ENCODE measurements around the gene ISCA1. TPM values are rescaled to one million over a fixed set of nuclear protein-coding genes. Genes with fewer than 3 reads are reported as not detected.

Gene ISCA1
- total RNA-seq (10 to 100 TPM; 34.6 to 37.2 TPM), polyA plus RNA-seq (10 to 100 TPM; 52.1 to 83.6 TPM)

DNA sequence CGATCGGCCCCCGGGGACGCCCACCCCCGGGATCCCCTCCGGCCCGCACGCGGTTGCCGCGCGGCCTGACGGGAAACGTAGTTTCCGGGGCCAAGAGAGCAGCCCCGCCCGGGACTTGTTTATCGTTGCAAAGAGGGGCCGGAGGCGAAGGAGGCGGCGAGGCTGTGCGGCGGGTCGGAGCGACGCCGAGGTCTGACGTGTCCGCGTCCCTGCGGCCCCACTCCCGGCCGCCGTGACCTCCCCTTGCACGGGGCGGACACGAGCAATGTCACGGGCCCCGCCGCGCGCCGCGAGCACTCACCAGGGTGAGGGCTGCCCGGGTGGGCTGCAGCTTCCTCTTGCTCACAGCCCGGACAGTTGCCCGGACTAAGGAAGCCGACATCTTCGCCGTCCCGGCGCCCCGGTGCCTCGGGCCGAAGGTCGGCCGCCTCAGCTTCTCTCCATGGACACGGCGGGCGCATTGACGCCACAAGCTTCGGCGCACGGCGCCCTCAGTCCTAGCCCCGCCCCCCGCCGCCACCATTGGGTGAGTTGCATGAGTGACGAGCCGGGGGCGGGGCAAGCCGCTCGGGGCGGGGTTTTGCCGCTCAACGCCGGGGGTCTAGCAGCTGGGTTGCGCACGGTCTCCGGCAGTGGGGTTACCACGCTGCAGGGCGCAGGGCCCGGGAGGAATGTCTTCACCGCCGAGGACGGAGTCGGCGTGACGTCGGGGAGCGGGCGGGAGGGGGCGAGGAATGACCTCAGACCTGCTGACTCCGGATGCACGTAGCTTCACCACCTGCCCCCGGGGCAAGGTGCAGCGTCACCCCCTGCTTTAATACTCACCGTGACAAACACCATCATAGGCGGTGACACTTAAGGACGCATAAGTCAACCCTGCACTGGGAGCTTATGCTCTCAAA, at the start of gene ISCA1:
TSS of gene ISCA1 (minus strand) at position 462 of the 902 bp plus-strand sequence. CDS start at position 382, 80 bp downstream.
- Mint-ChIP-seq H3K36me3 (peaks cover 7 to 32% of the 10 kb centered on the region in 2 donors), H3K27ac (peak within 1 kb of the TSS; percentile 91 to 100 (median 99)), H3K27me3 (no peaks in the 10 kb centered on the region), H3K4me3 (peak within 1 kb of the TSS; percentile 87 to 98 (median 96)), H3K9me3 (no peaks in the 10 kb centered on the region), H3K4me1 (peaks cover 31 to 48% (median 39%) of the 10 kb centered on the region in 4 donors)
- intact Hi-C loops (cut with micrococcal nuclease), result loop anchor here (1.0 to 2.0 kb wide), 6 partner anchors 21 to 664 kb away; partner anchors contain the start of genes GAS1, NAA35 and TUT7
- H3K27ac ChIP-seq (ENCODE audit: low read depth, low read length), result peak within 1 kb of the TSS; percentile 96
- H3K36me3 ChIP-seq (ENCODE audit: insufficient read depth, low read length), result no peaks in the 10 kb centered on the region
- H3K27me3 ChIP-seq (ENCODE audit: insufficient read depth, low read length), result no peaks in the 10 kb centered on the region
- ChIA-PET POLR2A (ENCODE audit: partially characterized antibody) (interaction anchor here (0.5 to 2.3 kb wide), 23 partner anchors 8 to 1444 kb away, joined by 3 to 32 read pairs (median 5); partner anchors contain the start of genes AGTPBP1, GAS1, NAA35 and TUT7), CTCF (ENCODE audit: partially characterized antibody) (interaction anchor here (1.4 kb wide), 1 partner anchor 70 kb away, joined by 4 read pairs; no protein-coding TSS in a partner anchor)
- H3K9me3 ChIP-seq (ENCODE audit: control insufficient read depth in 1 of 2, low read length in 2 of 2), result no peaks in the 10 kb centered on the region
- DNase-seq, result peak; percentile 97 to 100 (median 97)
- H3K4me1 ChIP-seq (ENCODE audit: insufficient read depth, low read length), result peaks cover 45% of the 10 kb centered on the region
- peak within 1 kb of the TSS; percentile 93 to 94 for H3K4me3 ChIP-seq (ENCODE audit: low read length in 2 of 2)

GRCh38 chr9:86330186-86330585, 47.8 kb upstream of the ISCA1 start:
- no peak for DNase-seq
- Histone ChIP-seq H3K4me1 (ENCODE audit: insufficient read depth, low read length) (no peaks in the 10 kb centered on the region), H3K36me3 (ENCODE audit: insufficient read depth, low read length) (peaks cover 46% of the 10 kb centered on the region), H3K4me3 (ENCODE audit: low read length in 2 of 2) (no peak overlapping the region), H3K27me3 (ENCODE audit: insufficient read depth, low read length) (no peaks in the 10 kb centered on the region), H3K9me3 (ENCODE audit: control insufficient read depth in 1 of 2, low read length in 2 of 2) (no peaks in the 10 kb centered on the region), H3K27ac (ENCODE audit: low read depth, low read length) (no peak overlapping the region)
- H3K27me3 Mint-ChIP-seq, result no peaks in the 10 kb centered on the region
- H3K4me1 Mint-ChIP-seq, result peaks cover 0 to 18% (median 5%) of the 10 kb centered on the region in 4 donors
- H3K9me3 Mint-ChIP-seq, result no peaks in the 10 kb centered on the region
- intact Hi-C loops (cut with micrococcal nuclease), result no loop called here
- no peak overlapping the region for H3K4me3 Mint-ChIP-seq
- ChIA-PET CTCF (ENCODE audit: partially characterized antibody) (no interaction called here), POLR2A (ENCODE audit: partially characterized antibody) (interaction anchor here (1.6 kb wide), 1 partner anchor 9 kb away, joined by 4 read pairs; no protein-coding TSS in a partner anchor)
- H3K27ac Mint-ChIP-seq, result peak overlapping the region in 1 of 7 donors; percentile 22
- H3K36me3 Mint-ChIP-seq, result peaks cover 58 to 71% of the 10 kb centered on the region in 2 donors

DNA sequence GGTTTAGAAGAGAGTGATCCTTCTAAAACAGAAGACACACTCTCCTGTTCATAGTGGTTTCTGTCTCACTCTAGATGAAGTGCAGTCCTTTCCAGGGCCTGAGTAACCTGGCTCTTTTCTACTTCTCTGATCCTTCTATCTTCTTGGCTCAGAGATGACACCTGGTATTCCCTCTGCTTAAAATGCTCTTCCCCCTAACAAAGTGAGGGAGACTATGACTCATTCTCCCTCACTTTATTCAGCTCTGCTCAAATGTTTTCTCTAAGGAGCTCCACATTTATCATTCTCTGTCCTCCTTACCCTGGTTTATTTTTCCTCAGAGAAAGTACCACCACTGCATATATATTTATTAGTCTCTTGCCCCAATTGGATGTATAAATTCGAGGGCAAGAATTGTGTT, 47.3 kb upstream of the ISCA1 start:
- Mint-ChIP-seq H3K27me3 (no peaks in the 10 kb centered on the region), H3K9me3 (no peaks in the 10 kb centered on the region), H3K4me3 (no peak overlapping the region), H3K4me1 (peaks cover 0 to 18% (median 5%) of the 10 kb centered on the region in 4 donors), H3K27ac (peak overlapping the region in 1 of 7 donors; percentile 46), H3K36me3 (peaks cover 58 to 71% of the 10 kb centered on the region in 2 donors)
- H3K9me3 ChIP-seq (ENCODE audit: control insufficient read depth in 1 of 2, low read length in 2 of 2), result no peaks in the 10 kb centered on the region
- ChIA-PET POLR2A (ENCODE audit: partially characterized antibody) (interaction anchor here (1.6 kb wide), 1 partner anchor 9 kb away, joined by 4 read pairs; no protein-coding TSS in a partner anchor), CTCF (ENCODE audit: partially characterized antibody) (no interaction called here)
- intact Hi-C loops (cut with micrococcal nuclease), result no loop called here
- no peak for DNase-seq
- no peak overlapping the region for H3K4me3 ChIP-seq (ENCODE audit: low read length in 2 of 2)
- H3K36me3 ChIP-seq (ENCODE audit: insufficient read depth, low read length), result peaks cover 46% of the 10 kb centered on the region
- no peak overlapping the region for H3K27ac ChIP-seq (ENCODE audit: low read depth, low read length)
- H3K4me1 ChIP-seq (ENCODE audit: insufficient read depth, low read length), result no peaks in the 10 kb centered on the region
- H3K27me3 ChIP-seq (ENCODE audit: insufficient read depth, low read length), result no peaks in the 10 kb centered on the region

DNA sequence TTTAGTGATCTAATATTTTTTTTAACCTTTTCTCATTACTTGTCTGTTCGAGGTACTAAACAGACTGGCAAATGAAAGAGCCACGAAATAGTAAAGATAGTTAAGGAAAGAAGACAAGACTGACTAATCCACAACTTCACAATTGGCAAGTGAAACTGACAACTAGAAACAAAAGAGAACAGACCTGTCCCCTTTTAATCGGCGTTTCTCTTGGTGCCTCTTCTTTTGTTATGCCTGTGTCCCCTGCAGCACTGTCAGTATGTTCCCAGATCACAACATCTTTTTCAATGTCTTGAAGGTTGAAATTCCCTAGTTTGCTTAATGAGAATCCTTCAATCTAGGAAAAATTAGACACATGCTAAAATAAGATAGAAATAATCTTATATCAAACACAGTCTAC, 45.8 kb upstream of the ISCA1 start:
- H3K27ac Mint-ChIP-seq, result no peak overlapping the region
- peaks cover 5 to 16% (median 6%) of the 10 kb centered on the region in 4 donors for H3K4me1 Mint-ChIP-seq
- Histone ChIP-seq H3K27me3 (ENCODE audit: insufficient read depth, low read length) (no peaks in the 10 kb centered on the region), H3K4me3 (ENCODE audit: low read length in 2 of 2) (no peak overlapping the region), H3K4me1 (ENCODE audit: insufficient read depth, low read length) (no peaks in the 10 kb centered on the region), H3K36me3 (ENCODE audit: insufficient read depth, low read length) (peaks cover 50% of the 10 kb centered on the region), H3K27ac (ENCODE audit: low read depth, low read length) (no peak overlapping the region), H3K9me3 (ENCODE audit: control insufficient read depth in 1 of 2, low read length in 2 of 2) (no peaks in the 10 kb centered on the region)
- DNase-seq, result no peak
- H3K4me3 Mint-ChIP-seq, result no peak overlapping the region
- no peaks in the 10 kb centered on the region for H3K9me3 Mint-ChIP-seq
- H3K36me3 Mint-ChIP-seq, result peaks cover 59 to 74% of the 10 kb centered on the region in 2 donors
- ChIA-PET POLR2A (ENCODE audit: partially characterized antibody) (interaction anchor here (0.7 kb wide), 1 partner anchor 46 kb away, joined by 3 read pairs; the partner anchor contains the start of gene ISCA1), CTCF (ENCODE audit: partially characterized antibody) (no interaction called here)
- no peaks in the 10 kb centered on the region for H3K27me3 Mint-ChIP-seq
- intact Hi-C loops (cut with micrococcal nuclease), result no loop called here

GRCh38 chr9:86326536-86326935, 44.2 kb upstream of the ISCA1 start:
- Histone ChIP-seq H3K27ac (ENCODE audit: low read depth, low read length) (no peak overlapping the region), H3K27me3 (ENCODE audit: insufficient read depth, low read length) (no peaks in the 10 kb centered on the region), H3K4me3 (ENCODE audit: low read length in 2 of 2) (no peak overlapping the region), H3K4me1 (ENCODE audit: insufficient read depth, low read length) (no peaks in the 10 kb centered on the region), H3K36me3 (ENCODE audit: insufficient read depth, low read length) (peaks cover 63% of the 10 kb centered on the region), H3K9me3 (ENCODE audit: control insufficient read depth in 1 of 2, low read length in 2 of 2) (no peaks in the 10 kb centered on the region)
- H3K27ac Mint-ChIP-seq, result peak overlapping the region in 3 of 7 donors; percentile 29 to 83 (median 64)
- no peak overlapping the region for H3K4me3 Mint-ChIP-seq
- H3K9me3 Mint-ChIP-seq, result no peaks in the 10 kb centered on the region
- peaks cover 0 to 10% (median 7%) of the 10 kb centered on the region in 4 donors for H3K4me1 Mint-ChIP-seq
- intact Hi-C loops (cut with micrococcal nuclease), result no loop called here
- POLR2A ChIA-PET (ENCODE audit: partially characterized antibody), result no interaction called here
- H3K36me3 Mint-ChIP-seq, result peaks cover 55 to 77% of the 10 kb centered on the region in 2 donors
- no peak for DNase-seq
- H3K27me3 Mint-ChIP-seq, result no peaks in the 10 kb centered on the region
- CTCF ChIA-PET (ENCODE audit: partially characterized antibody), result interaction anchor here (1.4 kb wide), 1 partner anchor 12 kb away, joined by 3 read pairs; no protein-coding TSS in a partner anchor

GRCh38 chr9:86324901-86325300, 42.6 kb upstream of the ISCA1 start:
- peaks cover 0 to 8% (median 7%) of the 10 kb centered on the region in 4 donors for H3K4me1 Mint-ChIP-seq
- Histone ChIP-seq H3K27me3 (ENCODE audit: insufficient read depth, low read length) (no peaks in the 10 kb centered on the region), H3K36me3 (ENCODE audit: insufficient read depth, low read length) (peaks cover 66% of the 10 kb centered on the region), H3K4me1 (ENCODE audit: insufficient read depth, low read length) (no peaks in the 10 kb centered on the region), H3K4me3 (ENCODE audit: low read length in 2 of 2) (no peak overlapping the region), H3K9me3 (ENCODE audit: control insufficient read depth in 1 of 2, low read length in 2 of 2) (no peaks in the 10 kb centered on the region), H3K27ac (ENCODE audit: low read depth, low read length) (no peak overlapping the region)
- no peak for DNase-seq
- intact Hi-C loops (cut with micrococcal nuclease), result no loop called here
- no peak overlapping the region for H3K4me3 Mint-ChIP-seq
- H3K9me3 Mint-ChIP-seq, result no peaks in the 10 kb centered on the region
- ChIA-PET POLR2A (ENCODE audit: partially characterized antibody) (no interaction called here), CTCF (ENCODE audit: partially characterized antibody) (interaction anchor here (1.0 kb wide), 1 partner anchor 85 kb away, joined by 3 read pairs; no protein-coding TSS in a partner anchor)
- peaks cover 64 to 84% of the 10 kb centered on the region in 2 donors for H3K36me3 Mint-ChIP-seq
- no peaks in the 10 kb centered on the region for H3K27me3 Mint-ChIP-seq
- H3K27ac Mint-ChIP-seq, result peak overlapping the region in 2 of 7 donors; percentile 19 to 46

GRCh38 chr9:86324308-86324707, 42.0 kb upstream of the ISCA1 start:
- DNase-seq, result no peak
- H3K27me3 ChIP-seq (ENCODE audit: insufficient read depth, low read length), result no peaks in the 10 kb centered on the region
- H3K4me1 Mint-ChIP-seq, result peaks cover 0 to 7% (median 6%) of the 10 kb centered on the region in 4 donors
- POLR2A ChIA-PET (ENCODE audit: partially characterized antibody), result no interaction called here
- H3K36me3 Mint-ChIP-seq, result peaks cover 61 to 82% of the 10 kb centered on the region in 2 donors
- no peak overlapping the region for H3K4me3 Mint-ChIP-seq
- H3K4me3 ChIP-seq (ENCODE audit: low read length in 2 of 2), result no peak overlapping the region
- H3K4me1 ChIP-seq (ENCODE audit: insufficient read depth, low read length), result no peaks in the 10 kb centered on the region
- CTCF ChIA-PET (ENCODE audit: partially characterized antibody), result no interaction called here
- peak overlapping the region in 3 of 7 donors; percentile 19 to 70 (median 47) for H3K27ac Mint-ChIP-seq
- no peaks in the 10 kb centered on the region for H3K27me3 Mint-ChIP-seq
- no peaks in the 10 kb centered on the region for H3K9me3 ChIP-seq (ENCODE audit: control insufficient read depth in 1 of 2, low read length in 2 of 2)
- no peaks in the 10 kb centered on the region for H3K9me3 Mint-ChIP-seq
- peaks cover 67% of the 10 kb centered on the region for H3K36me3 ChIP-seq (ENCODE audit: insufficient read depth, low read length)
- no peak overlapping the region for H3K27ac ChIP-seq (ENCODE audit: low read depth, low read length)
- intact Hi-C loops (cut with micrococcal nuclease), result no loop called here
